Cardiac muscle cell (in vitro differentiated cells and primary cell): ENCODE results near the gene IRGQ. TPM values are rescaled to one million over a fixed set of nuclear protein-coding genes. Genes with fewer than 3 reads are reported as not detected.

Experiments
- DNase-seq, 2 donors: peaks; one replicate each; pipeline versions ENCODE4 v3.0.0 to v3.0.0-alpha.2; 2010 to 2017; ENCODE audit warnings: low read depth in 1 of 2, low spot score in 1 of 2
- H3K27ac ChIP-seq: fragments of 200-600 bp; sonication (generic); 2 replicates; pipeline ENCODE4 v1.5.1; 2016
- H3K27me3 ChIP-seq: fragments of 200-600 bp; sonication (generic); 2 replicates; pipeline ENCODE4 v1.6.0; 2016; ENCODE audit warnings: control low read depth
- H3K36me3 ChIP-seq: fragments of 200-600 bp; sonication (generic); 2 replicates; pipeline ENCODE4 v1.5.1; 2016; ENCODE audit warnings: control low read depth
- H3K4me1 ChIP-seq: fragments of 200-600 bp; sonication (generic); 2 replicates; pipeline ENCODE4 v1.8.1; 2017; ENCODE audit warnings: low read depth, mild to moderate bottlenecking, mixed run types
- H3K4me3 ChIP-seq: fragments of 200-600 bp; sonication (generic); 2 replicates; pipeline ENCODE4 v1.5.1; 2016; ENCODE audit warnings: mild to moderate bottlenecking
- H3K9me3 ChIP-seq: fragments of 200-600 bp; sonication (generic); 2 replicates; pipeline ENCODE4 v1.5.1; 2017; ENCODE audit warnings: low read depth, mild to moderate bottlenecking, control low read depth
- CTCF ChIP-seq: IDR thresholded peaks from 2 replicates; pipeline ENCODE4 v1.5.1; 2012; ENCODE audit warnings: low read depth, mild to moderate bottlenecking, low read length
- polyA plus RNA-seq: library from polyadenylated mRNA; unstranded; fragments of >200 nt; fragmentation: Nextera tagmentation; extraction: Ambion mirVana; gene quantifications from 2 replicates; pipeline ENCODE4 v1.2.1, GENCODE V29; 2016
- total RNA-seq: library from RNA; depleted of rRNA; stranded (reverse); fragments of >200 nt; gene quantifications from 2 replicates; pipeline ENCODE4 v1.2.3, GENCODE V29; 2016

The IRGQ gene
- total and polyA plus RNA-seq, 2 experiments from 2014 or later, result 21.1 to 49.6 TPM

- TF ChIP-seq CTCF, result no peak
- no peak for DNase-seq
- H3K4me3 ChIP-seq, result no peak overlapping the region
- no peaks in the 10 kb centered on the region for H3K27me3 ChIP-seq
- no peaks in the 10 kb centered on the region for H3K9me3 ChIP-seq
- H3K36me3 ChIP-seq, result peaks cover 12% of the 10 kb centered on the region
- H3K27ac ChIP-seq, result no peak overlapping the region
- H3K4me1 ChIP-seq, result no peaks in the 10 kb centered on the region
These were observed 34.6 kb downstream of the IRGQ start for GRCh38 chr19:43561139-43561970.

GRCh38 chr19:43560687-43561086 lies 35.2 kb downstream of the IRGQ start:
- peaks cover 12% of the 10 kb centered on the region for H3K36me3 ChIP-seq
- H3K27me3 ChIP-seq, result no peaks in the 10 kb centered on the region
- no peak overlapping the region for H3K27ac ChIP-seq
- no peak for DNase-seq
- no peaks in the 10 kb centered on the region for H3K9me3 ChIP-seq
- TF ChIP-seq CTCF, result no peak
- H3K4me1 ChIP-seq, result no peaks in the 10 kb centered on the region
- H3K4me3 ChIP-seq, result no peak overlapping the region

- Histone ChIP-seq H3K4me1 (no peaks in the 10 kb centered on the region), H3K4me3 (no peak overlapping the region), H3K27me3 (no peaks in the 10 kb centered on the region), H3K36me3 (peaks cover 31% of the 10 kb centered on the region), H3K9me3 (no peaks in the 10 kb centered on the region), H3K27ac (no peak overlapping the region)
- TF ChIP-seq CTCF, result peak; percentile 92
- peak; percentile 71 to 80 for DNase-seq
These were observed 40.7 kb downstream of the IRGQ start for GRCh38 chr19:43555185-43555770.

DNA sequence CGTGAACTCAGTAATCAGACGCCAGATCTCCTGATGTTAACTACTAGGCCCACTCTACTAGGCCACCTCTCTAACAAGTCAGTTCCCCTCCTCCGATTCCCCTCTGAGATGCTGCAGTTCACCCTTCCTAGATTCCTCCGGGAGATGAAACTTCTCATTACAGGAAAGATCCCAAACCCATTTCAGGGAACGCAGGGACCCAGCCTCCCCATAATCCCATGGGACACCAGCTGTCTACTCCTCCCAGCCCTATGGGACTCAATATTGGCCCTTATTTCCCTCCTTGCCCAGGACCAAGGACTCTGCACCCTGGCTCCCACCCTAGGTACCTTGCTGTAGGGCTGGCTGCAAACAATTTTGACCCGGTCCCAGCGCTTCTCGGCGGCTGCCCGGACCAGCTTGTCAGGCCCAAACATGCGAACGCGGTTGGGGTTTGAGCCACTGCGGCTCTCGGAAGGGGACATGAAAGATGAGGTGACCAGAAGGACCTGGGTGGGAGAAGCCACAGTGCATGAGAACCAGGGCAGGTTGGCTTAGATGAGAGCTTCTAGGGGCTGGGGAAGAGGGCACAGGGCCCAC lies 41.5 kb downstream of the IRGQ start:
- Histone ChIP-seq H3K36me3 (peaks cover 35% of the 10 kb centered on the region), H3K4me3 (no peak overlapping the region), H3K4me1 (no peaks in the 10 kb centered on the region), H3K27ac (no peak overlapping the region), H3K27me3 (no peaks in the 10 kb centered on the region), H3K9me3 (no peaks in the 10 kb centered on the region)
- no peak for TF ChIP-seq CTCF
- no peak for DNase-seq

- TF ChIP-seq CTCF, result no peak
- Histone ChIP-seq H3K36me3 (peaks cover 38% of the 10 kb centered on the region), H3K4me1 (no peaks in the 10 kb centered on the region), H3K4me3 (no peak overlapping the region), H3K9me3 (no peaks in the 10 kb centered on the region), H3K27me3 (no peaks in the 10 kb centered on the region), H3K27ac (no peak overlapping the region)
- no peak for DNase-seq
These were observed 42.3 kb downstream of the IRGQ start for GRCh38 chr19:43553656-43554055.
